HG02610 (cell line): ENCODE results near the gene DCDC2.
A peak's percentile ranks its signal among the peaks of the same experiment; 100 is the strongest.
"Not testable (repeated sequence)": the region's sequence is repeated elsewhere in the genome, so short reads cannot be mapped to it uniquely, and the experiment has no call there.

ENCODE experiments used
- ATAC-seq: cut with Tn5 transposase; IDR thresholded peaks from one replicate; pipeline ENCODE4 v1.9.1; 2021; ENCODE audit warnings: mild to moderate bottlenecking, moderate library complexity; ENCODE audit not compliant: unreplicated experiment

Gene DCDC2

DNA sequence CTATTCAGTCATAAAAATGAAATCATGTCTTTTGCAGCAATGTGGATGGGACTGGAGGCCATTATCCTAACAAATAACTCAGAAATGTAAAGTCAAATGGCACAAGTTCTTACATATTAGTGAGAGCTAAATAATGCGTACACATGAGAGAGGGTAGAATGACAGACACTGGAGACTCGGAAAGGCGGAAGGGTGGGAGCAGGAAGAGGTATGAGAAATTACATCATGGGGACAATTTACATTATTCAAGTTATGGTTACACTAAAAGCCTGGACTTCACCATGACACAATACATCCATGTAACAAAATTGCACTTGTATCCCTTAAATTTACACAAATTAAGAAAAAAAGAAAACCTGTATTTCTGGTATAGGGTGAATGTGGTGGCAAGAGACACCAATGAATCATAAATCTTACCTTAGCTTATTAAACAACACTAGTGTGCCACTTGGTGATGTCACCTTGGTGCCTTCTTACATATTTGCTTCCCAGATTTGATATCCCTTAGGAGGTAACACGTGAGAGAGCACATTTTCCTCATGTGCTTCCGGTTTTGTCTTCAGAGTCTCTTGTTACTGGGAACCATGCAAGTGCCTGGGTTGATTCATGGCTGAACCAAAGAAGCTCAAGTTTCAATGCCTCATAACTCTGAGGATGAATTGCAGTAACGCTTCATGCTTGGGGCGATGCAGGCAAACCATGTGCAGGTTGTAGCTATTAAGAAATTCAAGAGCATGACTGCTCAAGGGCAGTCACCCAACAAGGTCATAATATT lies 84.6 kb downstream of the DCDC2 start:
- no peak for ATAC-seq

DNA sequence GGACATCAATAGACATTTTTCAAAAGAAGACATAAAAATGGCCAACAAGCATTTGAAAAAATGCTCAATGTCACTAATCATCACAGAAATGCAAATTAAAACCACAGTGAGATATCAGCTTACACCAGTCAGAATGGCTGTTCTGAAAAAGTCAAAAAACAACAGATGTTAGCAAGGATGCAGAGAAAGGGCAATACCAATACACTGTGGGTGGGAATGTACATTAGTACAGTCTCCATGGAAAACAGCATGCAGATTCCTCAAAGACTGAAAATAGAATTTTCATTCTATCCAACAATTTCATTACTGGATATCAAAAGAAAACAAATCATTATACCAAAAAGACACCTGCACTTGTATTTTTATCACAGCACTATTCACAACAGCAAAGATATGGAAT lies 85.3 kb downstream of the DCDC2 start:
- no peak for ATAC-seq

GRCh38 chr6:24272148-24272547 lies 85.7 kb downstream of the DCDC2 start:
- ATAC-seq = no peak

GRCh38 chr6:24270011-24270410 lies 87.8 kb downstream of the DCDC2 start:
- no peak for ATAC-seq

DNA sequence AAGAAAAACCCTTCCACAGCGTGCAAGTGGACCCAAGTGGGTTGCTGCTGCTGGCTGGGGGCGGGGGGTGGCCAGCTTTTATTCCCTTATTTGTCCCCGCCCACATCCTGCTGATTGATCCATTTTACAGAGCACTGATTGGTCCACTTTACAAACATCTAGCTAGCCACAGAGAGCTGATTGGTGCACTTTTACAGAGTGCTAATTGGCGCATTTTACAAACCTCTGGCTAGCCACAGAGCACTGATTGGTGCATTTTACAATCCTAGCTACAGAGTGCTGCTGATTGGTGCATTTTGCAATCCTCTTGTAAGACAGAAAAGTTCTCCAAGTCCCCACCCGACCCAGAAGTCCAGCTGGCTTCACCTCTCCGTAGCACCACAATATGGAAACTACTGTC lies 99.6 kb downstream of the DCDC2 start:
- not testable (repeated sequence) for ATAC-seq

- no peak for ATAC-seq
Measured at GRCh38 chr6:24257282-24257681, 100.6 kb downstream of the DCDC2 start.

- peak; percentile 97 for ATAC-seq
Measured at GRCh38 chr6:24255676-24256075, 102.2 kb downstream of the DCDC2 start.

DNA sequence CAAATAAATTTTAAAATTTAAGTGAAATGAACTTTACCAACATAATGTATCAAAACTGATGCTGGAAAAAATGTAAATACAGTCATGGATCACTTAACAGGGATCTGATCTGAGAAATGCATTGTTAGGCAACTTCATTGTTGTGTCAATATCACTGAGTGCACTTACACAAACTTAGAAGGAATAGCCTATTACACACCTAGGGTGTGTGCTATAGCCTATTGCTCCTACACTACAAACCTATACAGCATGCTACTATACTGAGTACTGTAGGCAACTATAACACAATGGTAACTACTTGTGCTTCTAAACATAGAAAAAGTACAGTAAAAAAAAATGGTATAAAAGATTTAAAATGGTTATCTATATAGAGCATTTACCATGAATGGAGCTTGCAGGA lies 104.5 kb downstream of the DCDC2 start:
- no peak for ATAC-seq

DNA sequence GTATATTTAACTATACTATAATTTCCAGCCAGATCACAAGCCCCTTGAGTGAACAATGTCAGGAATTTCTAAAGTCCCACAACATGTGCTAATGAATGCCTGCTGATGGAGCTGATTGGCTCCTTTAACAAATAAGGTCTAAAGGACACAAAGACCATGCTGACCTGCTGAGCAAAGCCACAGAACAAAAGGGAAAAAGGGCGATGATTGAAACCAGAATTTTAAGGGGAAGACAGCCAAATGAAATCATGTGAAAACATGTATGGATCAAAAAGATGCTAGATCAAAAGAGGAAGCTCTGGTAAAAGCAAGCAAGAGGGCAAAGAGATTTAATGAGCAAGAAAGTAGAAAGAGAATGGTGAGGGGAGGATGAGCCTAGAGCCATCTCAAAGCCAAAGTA lies 105.6 kb downstream of the DCDC2 start:
- ATAC-seq = no peak

GRCh38 chr6:24251339-24251738 lies 106.5 kb downstream of the DCDC2 start:
- ATAC-seq = no peak

- ATAC-seq = no peak
Measured at GRCh38 chr6:24249926-24250325, 107.9 kb downstream of the DCDC2 start.

DNA sequence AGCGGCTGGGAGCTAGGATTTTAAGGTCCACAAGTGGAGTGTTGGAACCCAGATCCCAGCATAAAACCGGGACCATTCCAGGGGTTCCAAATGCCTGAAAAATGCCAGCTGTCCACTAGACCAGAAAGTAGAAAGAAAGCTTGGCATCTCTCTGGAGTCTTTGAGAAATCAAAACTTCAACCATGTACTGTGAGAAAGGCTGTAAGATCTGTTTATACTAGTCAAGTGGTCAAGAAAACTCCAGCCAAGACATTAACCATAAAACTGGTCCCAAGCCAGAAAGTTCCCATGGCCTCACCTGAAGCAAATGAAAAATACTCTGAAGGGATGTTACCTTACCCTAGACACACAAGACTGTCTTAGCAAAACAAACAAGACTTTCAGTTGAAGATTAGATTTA lies 112.6 kb downstream of the DCDC2 start:
- no peak for ATAC-seq

GRCh38 chr6:24242924-24243323 lies 114.9 kb downstream of the DCDC2 start:
- ATAC-seq = no peak

GRCh38 chr6:24241779-24242178 lies 116.1 kb downstream of the DCDC2 start:
- ATAC-seq = not testable (repeated sequence)

- no peak for ATAC-seq
Measured at GRCh38 chr6:24240943-24241342, 116.9 kb downstream of the DCDC2 start.

DNA sequence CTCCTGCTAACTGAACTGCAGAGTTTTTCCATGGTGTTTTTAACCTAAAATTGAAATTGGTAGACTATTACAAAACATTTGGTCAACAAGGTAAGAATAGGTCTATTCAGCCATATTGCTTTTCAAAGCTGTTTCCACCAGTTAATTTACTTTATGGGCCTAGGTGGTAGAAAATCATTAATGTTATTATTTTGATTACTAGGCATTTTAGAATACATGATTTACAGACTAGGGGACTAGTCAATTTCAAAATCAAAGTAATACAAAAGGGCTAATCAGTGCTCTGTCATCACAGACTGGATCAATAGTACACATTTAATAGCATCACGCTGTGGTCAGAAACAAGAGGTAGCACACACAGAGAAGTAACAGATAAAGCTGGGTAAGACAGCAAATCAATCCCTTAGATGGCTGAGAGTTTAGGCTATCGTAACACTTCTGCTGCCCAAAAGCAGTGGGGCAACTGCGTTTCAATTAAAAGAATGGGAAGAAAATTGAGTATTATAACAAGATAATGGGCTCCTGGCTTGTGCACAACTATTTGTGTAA lies 117.4 kb downstream of the DCDC2 start:
- no peak for ATAC-seq

DNA sequence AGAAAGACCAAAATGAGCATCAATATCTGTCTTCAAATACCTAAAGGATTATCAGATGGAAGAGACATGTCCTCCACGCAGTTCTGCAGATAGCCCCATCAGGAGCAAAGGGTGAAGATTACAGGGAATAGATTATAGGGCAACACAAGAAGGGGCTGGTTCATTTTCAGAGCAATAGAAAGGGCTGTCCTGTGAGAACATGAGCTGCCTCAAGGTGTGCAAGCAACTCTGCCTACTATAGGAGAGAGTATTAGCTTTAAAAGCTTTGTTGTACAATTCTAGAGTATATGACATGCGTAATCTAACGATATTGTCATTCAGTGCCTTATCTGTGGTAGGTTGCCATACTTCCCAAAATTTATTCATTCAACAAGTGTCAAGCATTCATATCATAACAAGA lies 119.2 kb downstream of the DCDC2 start:
- ATAC-seq = no peak

DNA sequence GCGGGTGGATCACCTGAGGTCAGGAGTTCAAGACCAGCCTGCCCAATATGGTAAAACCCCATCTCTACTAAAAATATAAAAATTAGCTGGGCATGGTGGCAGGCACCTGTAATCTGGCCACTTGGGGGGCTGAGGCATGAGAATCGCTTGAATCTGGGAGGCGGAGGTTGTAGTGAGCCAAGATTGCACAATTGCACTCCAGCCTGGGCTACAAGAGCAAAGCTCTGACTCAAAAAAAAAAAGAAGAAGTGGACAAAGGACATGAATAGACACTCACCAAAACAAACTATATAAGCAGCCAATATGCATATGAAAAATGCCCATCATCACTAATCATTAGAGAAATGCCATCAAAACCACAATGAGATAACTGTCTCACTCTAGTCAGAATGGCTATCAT lies 121.1 kb downstream of the DCDC2 start:
- not testable (repeated sequence) for ATAC-seq

- no peak for ATAC-seq
Measured at GRCh38 chr6:24233813-24234442, 123.9 kb downstream of the DCDC2 start.

DNA sequence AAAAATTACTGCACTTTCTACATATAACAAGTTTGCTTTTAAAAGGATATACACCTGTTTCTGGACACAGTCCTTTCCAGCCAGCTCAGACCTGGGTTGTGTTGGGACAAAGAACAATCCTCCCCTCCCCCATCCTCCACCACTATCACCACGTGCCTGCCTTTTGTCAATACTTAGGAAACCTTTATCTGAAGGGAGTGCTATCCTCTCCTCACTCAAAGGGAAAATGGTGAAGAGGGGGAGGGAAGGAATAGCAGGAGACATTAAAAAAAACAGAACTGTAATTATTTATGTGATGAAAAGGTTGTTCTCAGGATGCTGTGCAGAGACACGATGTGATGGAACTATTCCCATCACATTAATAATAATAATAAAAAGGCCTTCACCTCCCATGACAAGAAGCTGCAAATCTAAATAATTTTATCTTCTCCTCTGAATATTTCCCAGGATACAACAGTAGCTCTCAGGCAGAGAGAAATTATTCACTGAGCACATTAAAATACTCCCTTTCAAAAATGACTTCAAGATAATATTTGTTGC lies 126.4 kb downstream of the DCDC2 start:
- ATAC-seq = no peak

DNA sequence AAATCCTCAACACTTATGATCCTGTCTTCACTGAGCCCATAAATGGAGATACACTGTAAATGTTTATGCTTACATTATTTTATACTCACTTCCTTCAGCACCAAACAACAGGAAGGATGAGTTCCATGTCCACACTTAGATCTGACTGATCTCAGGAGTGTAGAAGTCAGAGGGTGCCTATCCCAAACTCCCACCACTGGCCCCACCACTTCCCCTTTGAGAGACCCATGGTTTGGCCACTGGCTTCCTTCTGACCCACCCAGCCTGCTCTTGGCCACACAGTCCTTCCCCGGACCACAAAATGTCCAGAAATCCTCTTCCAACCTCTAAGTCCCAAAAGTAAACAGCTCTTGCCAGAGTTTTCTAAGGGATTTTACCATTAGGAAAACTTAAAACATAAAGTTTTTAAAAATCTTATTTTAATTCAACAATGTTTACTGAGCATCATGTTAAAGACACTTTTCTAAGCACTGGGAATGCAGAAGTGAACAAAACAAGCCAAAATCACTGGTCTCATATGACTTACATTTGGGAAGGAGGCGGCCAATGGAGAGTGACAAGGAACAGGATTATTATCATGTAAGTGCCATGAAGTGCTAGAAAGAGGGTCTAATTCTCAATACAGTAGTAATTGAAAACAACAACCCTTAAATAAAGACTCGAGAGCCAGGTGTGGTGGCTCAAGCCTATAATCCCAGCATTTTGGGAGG lies 128.0 kb downstream of the DCDC2 start:
- no peak for ATAC-seq
